Spleen (tissue), 7 donors: Measurements from ENCODE around the gene KIAA1614.

Source experiments
- CTCF ChIP-seq, 11 experiments: fragments of 200-600 bp in 7 of 11; fragments of 450-650 bp in 4 of 11; sonication (generic) in 4 of 11; IDR thresholded peaks in 8 of 11; conservative IDR thresholded peaks in 3 of 11; 1 replicate in 7 of 11; 2 replicates in 4 of 11; pipeline versions ENCODE4 v1.4.0 to v1.8.0; 2016 to 2021; ENCODE audit warnings: antibody characterized with exemption in 11 of 11, inconsistent platforms in 4 of 11, mild to moderate bottlenecking in 1 of 11
- POLR2A ChIP-seq, 3 donors: fragments of 450-650 bp; IDR thresholded peaks; one replicate each; pipeline ENCODE4 v1.5.1; 2017; ENCODE audit warnings: antibody characterized with exemption in 3 of 3, mild to moderate bottlenecking in 1 of 3
- donor health status: DM: no; HTN: no; CAD: no; lungs with moderate emphysema.
- donor health status: DM: no; HTN: no; CAD: no.
- donor health status: DM: no; HTN: no; CAD: no.

GRCh38 chr1:180925471-180926051 is 12.9 kb downstream of the KIAA1614 start:
- TF ChIP-seq POLR2A (IDR thresholded peaks at IDR 0.05) (no peak), CTCF (IDR thresholded peaks at IDR 0.05 in 8 of 11, conservative IDR thresholded peaks at IDR 0.05 in 3 of 11) (no peak)
